Measurements from ENCODE around the gene LUC7L3.

LUC7L3 gene

DNA sequence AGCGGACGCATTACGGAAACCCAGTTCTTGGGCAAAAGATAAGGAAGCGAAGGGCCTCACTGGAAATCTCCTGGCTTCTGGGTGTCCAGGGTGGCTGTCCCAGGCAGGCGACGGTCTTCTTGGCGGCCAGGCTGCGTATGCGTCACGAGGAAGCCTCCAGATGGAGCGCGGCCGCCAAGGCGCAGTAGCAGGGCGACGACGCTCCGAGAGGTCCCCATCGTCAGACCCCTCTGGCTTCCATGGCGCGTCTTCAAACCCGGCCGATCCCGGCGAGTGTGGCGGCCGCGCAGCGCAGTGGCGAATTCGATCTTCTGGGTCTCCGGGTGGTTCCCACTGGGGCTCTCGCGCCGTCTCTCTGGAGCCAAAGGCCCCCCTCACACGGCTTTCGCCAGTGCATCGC, 61.8 kb downstream of the LUC7L3 start:
- Histone ChIP-seq H3K36me3 (no peaks in the 10 kb centered on the region), H3K9me3 (replicated peaks in 1 of 11) (no peaks in the 10 kb centered on the region), H3K4me3 (no peak overlapping the region), H4K20me1 (no peaks in the 10 kb centered on the region), H3K27me3 (no peaks in the 10 kb centered on the region), H3K27ac (no peak overlapping the region), H3K4me1 (no peaks in the 10 kb centered on the region), H3K9ac (no peak overlapping the region), H3K4me2 (no peak overlapping the region)
- no peak for TF ChIP-seq Cebpa-rat (IDR thresholded peaks at IDR 0.05)

DNA sequence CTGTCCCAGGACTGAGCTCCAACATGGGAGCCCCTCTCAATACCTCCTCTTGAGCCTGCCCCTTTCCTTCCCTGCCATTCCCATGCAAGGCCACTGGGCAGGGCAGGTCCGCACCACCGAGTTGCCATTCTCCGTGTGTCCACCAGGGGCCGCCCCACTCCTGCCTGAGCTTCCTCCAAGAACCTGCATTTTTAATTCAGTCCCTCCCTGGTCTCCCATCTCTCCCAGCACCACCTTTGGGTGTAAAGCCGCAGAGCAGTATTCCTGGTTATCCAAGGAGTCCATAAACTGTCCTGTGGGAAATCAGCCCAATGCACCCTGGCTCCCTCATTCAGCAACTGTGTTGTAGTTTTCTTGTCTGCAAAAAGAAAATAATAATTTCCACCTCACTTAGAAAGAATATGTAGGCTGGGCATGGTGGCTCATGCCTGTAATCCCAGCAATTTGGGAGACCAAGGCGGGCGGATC, 63.8 kb downstream of the LUC7L3 start:
- TF ChIP-seq Cebpa-rat (IDR thresholded peaks at IDR 0.05) = no peak
- Histone ChIP-seq H4K20me1 (no peaks in the 10 kb centered on the region), H3K4me3 (no peak overlapping the region), H3K27me3 (no peaks in the 10 kb centered on the region), H3K4me2 (no peak overlapping the region), H3K27ac (no peak overlapping the region), H3K9ac (no peak overlapping the region), H3K36me3 (no peaks in the 10 kb centered on the region), H3K4me1 (peaks cover 0 to 11% (median 3%) of the 10 kb centered on the region in 10 experiments; a peak in 8 of 20 replicates), H3K9me3 (replicated peaks in 1 of 11) (no peaks in the 10 kb centered on the region)

DNA sequence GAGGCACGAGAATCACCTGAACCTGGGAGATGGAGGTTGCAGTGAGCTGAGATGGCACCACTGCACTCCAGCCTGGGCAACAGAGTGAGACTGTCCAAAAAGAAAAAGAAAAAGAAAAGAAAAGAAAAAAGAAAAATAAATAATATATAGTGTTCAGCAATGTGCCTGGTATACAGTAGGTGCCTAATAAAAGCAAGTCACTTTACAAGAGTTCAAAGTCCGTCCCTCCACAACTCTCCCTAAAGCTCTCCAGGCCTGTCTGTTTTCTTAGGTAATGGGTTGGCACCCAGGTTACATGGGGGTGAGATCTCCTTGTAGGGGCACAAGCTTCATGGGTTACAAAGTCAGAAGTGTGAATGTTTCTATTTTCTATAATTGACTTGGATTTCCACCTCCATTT, 64.5 kb downstream of the LUC7L3 start:
- H3K27ac ChIP-seq = no peak overlapping the region
- H3K4me3 ChIP-seq = no peak overlapping the region
- no peaks in the 10 kb centered on the region for H3K36me3 ChIP-seq

DNA sequence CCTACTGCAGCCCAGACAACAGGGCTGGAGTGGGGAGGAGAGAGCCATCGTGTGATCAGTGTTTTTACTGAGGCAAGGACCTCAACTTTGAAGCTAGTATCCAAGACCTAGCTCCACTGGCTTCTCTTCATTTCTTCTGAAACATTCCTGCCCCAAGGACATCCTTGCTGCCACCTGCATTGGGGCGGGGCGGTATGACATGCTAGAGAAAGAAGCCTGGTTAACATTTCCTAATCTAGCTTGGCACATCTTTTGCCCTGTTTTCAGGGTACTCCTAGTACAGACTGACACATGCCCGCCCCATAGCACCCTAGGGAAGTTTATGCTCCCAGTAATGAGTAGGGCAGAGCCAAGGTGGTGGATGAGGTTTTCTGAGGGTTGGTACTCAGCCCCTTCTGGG, 65.7 kb downstream of the LUC7L3 start:
- Histone ChIP-seq H3K27me3 (no peaks in the 10 kb centered on the region), H3K9me3 (replicated peaks in 1 of 11) (no peaks in the 10 kb centered on the region), H4K20me1 (no peaks in the 10 kb centered on the region), H3K4me3 (no peak overlapping the region), H3K27ac (no peak overlapping the region), H3K4me2 (no peak overlapping the region), H3K9ac (no peak overlapping the region), H3K4me1 (peaks cover under 1 to 22% (median 9%) of the 10 kb centered on the region in 10 experiments; a peak in 18 of 20 replicates), H3K36me3 (no peaks in the 10 kb centered on the region)
- TF ChIP-seq Cebpa-rat (IDR thresholded peaks at IDR 0.05) = no peak

More for the DNA sequence above, 64.5 kb downstream of the LUC7L3 start:
- no peaks in the 10 kb centered on the region for H3K9me3 ChIP-seq (replicated peaks in 1 of 11)
- TF ChIP-seq Cebpa-rat (IDR thresholded peaks at IDR 0.05) = no peak
- no peak overlapping the region for H3K9ac ChIP-seq
- H3K4me2 ChIP-seq = no peak overlapping the region
- H4K20me1 ChIP-seq = no peaks in the 10 kb centered on the region
- H3K4me1 ChIP-seq = peaks cover 0 to 11% (median 6%) of the 10 kb centered on the region in 10 experiments; a peak in 8 of 20 replicates
- no peaks in the 10 kb centered on the region for H3K27me3 ChIP-seq

DNA sequence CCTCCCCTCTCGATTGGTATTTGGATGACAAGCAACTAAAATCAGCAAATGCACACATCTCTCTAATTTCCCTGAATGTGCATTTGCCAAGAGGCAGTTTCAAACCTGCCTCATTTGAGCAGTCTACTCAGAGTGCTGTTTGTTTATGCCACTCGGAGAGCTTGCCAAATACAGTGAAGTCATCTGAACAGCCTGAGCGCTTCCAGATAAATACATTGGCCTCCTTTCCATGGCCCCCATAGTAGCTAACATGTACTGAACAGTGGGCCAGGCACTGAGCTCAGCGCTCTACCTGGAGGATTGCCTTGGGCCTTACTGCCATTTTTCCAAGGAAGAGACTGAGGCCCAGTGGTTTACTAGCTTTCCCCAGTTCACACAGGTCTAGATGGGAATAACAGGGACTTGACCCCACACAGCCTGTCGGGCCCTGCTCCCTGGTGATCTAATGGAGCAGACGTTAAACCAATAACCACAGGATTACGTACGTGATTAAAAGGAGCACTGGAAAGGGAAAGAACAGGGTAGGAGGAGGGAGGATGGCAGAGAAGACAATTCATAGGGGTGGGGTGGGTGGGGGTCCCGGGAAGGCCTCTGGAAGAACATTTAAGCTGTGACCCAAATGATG, 66.7 kb downstream of the LUC7L3 start:
- TF ChIP-seq Cebpa-rat (IDR thresholded peaks at IDR 0.05) = no peak
- no peak overlapping the region for H3K27ac ChIP-seq
- no peak overlapping the region for H3K4me3 ChIP-seq
- no peak overlapping the region for H3K9ac ChIP-seq
- no peaks in the 10 kb centered on the region for H3K36me3 ChIP-seq
- H3K4me1 ChIP-seq = peaks cover 8 to 31% (median 17%) of the 10 kb centered on the region in 10 experiments
- H3K9me3 ChIP-seq (replicated peaks in 1 of 11) = no peaks in the 10 kb centered on the region
- H4K20me1 ChIP-seq = no peaks in the 10 kb centered on the region
- H3K4me2 ChIP-seq = no peak overlapping the region
- H3K27me3 ChIP-seq = no peaks in the 10 kb centered on the region

DNA sequence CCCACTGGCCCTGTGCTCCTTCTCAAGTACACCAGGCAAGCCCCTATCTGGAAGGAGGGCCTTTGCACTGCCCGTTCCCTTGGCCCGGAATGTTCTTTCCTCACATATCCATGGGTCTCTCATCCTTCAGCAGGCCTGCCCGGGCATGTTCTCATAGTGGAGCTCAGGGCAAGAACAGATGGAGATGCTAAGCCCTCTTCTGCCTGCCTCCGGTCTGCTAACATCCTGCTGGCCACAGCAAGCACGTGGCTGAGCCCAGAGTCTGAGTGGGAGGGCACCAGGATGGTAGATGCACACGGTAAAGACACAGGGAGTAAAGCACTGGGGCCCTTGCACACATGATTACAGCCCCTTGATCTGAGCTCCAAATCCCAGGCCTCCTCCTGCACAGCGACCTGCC, 67.7 kb downstream of the LUC7L3 start:
- H4K20me1 ChIP-seq = no peaks in the 10 kb centered on the region
- no peak overlapping the region for H3K9ac ChIP-seq
- TF ChIP-seq Cebpa-rat (IDR thresholded peaks at IDR 0.05) = no peak
- no peaks in the 10 kb centered on the region for H3K9me3 ChIP-seq (replicated peaks in 1 of 11)
- no peaks in the 10 kb centered on the region for H3K36me3 ChIP-seq
- H3K27ac ChIP-seq = no peak overlapping the region; a peak in 1 of 22 replicates
- peaks cover 8 to 42% (median 23%) of the 10 kb centered on the region in 10 experiments for H3K4me1 ChIP-seq
- peak overlapping the region in 2 of 11 experiments; percentile 25 to 42; a peak in 1 of 22 replicates for H3K4me2 ChIP-seq
- H3K27me3 ChIP-seq = no peaks in the 10 kb centered on the region
- no peak overlapping the region for H3K4me3 ChIP-seq

DNA sequence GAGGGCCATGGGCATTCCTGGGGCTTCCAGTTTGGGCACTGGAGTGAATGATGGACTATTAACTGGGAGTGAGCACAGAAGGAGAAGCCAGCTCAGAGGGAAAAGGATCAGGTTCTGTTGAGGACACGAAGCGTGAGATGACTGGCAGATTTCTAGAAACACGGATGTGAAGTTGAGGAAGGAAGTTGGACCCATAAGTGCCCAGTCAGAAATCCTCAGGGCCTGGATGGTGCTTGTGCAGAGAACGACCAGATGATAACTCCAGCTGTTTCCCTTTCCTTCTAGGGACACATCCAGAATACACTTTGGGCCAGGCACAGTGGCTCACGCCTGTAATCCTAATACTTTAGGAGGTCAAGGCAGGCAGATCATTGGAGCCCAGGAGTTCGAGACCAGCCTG, 71.2 kb downstream of the LUC7L3 start:
- Histone ChIP-seq H3K4me2 (peak overlapping the region; percentile 37 to 81 (median 67); a peak in 21 of 22 replicates), H3K27ac (peak overlapping the region in 8 of 11 experiments; percentile 2 to 65 (median 52); a peak in 14 of 22 replicates), H3K27me3 (no peaks in the 10 kb centered on the region), H3K9ac (peak overlapping the region in 2 of 11 experiments; percentile 32 to 46; a peak in 3 of 22 replicates), H3K4me3 (no peak overlapping the region), H3K4me1 (peaks cover 8 to 64% (median 38%) of the 10 kb centered on the region in 10 experiments), H4K20me1 (no peaks in the 10 kb centered on the region), H3K36me3 (no peaks in the 10 kb centered on the region), H3K9me3 (replicated peaks in 1 of 11) (no peaks in the 10 kb centered on the region)
- TF ChIP-seq Cebpa-rat (IDR thresholded peaks at IDR 0.05) = no peak

DNA sequence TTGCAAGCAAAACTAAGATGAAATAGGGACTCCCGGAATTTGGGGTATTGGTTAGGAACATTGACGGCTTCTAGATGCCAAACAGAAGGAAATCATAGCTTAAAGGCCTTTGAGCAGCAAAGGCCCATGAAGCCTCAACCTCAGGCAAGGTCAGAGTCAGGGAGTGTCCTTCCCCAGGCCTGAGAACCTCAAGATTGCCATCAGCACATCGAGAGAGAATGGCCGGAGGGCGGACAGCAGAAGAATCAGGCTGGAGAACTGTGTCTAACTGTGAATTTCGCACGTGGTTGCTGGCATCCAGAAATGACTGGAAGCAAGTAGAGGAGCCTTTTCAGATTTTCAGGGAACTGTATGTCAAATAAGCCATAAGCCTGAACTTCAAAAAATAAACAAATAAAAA, 72.7 kb downstream of the LUC7L3 start:
- TF ChIP-seq Cebpa-rat (IDR thresholded peaks at IDR 0.05) = no peak
- no peak overlapping the region for H3K9ac ChIP-seq
- no peaks in the 10 kb centered on the region for H3K36me3 ChIP-seq
- H3K9me3 ChIP-seq (replicated peaks in 1 of 11) = no peaks in the 10 kb centered on the region
- no peak overlapping the region for H3K4me3 ChIP-seq
- peaks cover 8 to 69% (median 40%) of the 10 kb centered on the region in 10 experiments for H3K4me1 ChIP-seq
- peak overlapping the region in 9 of 11 experiments; percentile 44 to 86 (median 58); a peak in 12 of 22 replicates for H3K4me2 ChIP-seq
- H3K27me3 ChIP-seq = no peaks in the 10 kb centered on the region
- H4K20me1 ChIP-seq = no peaks in the 10 kb centered on the region
- H3K27ac ChIP-seq = peak overlapping the region in 7 of 11 experiments; percentile 28 to 68 (median 40); a peak in 11 of 22 replicates

DNA sequence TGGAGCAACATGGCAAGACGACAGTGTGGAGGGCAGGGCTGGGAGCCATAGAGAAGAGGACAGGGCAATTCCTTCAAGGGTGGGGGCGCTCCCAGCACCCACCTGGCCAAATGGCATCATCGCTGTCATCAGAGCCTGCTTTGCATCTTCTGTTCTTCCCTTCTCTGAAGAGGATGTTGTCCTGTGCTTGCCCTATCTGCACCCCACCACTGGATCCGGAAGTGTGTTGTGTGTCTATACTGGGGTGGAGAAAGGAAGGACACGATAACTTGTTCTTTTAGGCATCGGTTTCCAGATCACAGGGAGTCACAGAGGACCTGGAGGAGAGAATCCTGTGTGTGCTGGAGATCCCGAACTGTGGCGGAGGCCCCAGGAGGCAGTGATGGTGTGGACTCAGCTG, 73.6 kb downstream of the LUC7L3 start:
- Histone ChIP-seq H3K36me3 (no peaks in the 10 kb centered on the region), H3K27me3 (no peaks in the 10 kb centered on the region), H3K4me2 (peak overlapping the region; percentile 14 to 86 (median 52); a peak in 19 of 22 replicates), H3K4me3 (0 out of 20 replicates have a peak overlapping the region, but pooled peaks of 1 of the 10 experiments have one; percentile 22), H3K4me1 (peaks cover 8 to 69% (median 41%) of the 10 kb centered on the region in 10 experiments), H3K9me3 (replicated peaks in 1 of 11) (no peaks in the 10 kb centered on the region), H3K27ac (peak overlapping the region in 8 of 11 experiments; percentile 33 to 68 (median 46); a peak in 14 of 22 replicates), H3K9ac (peak overlapping the region in 1 of 11 experiments; percentile 25; a peak in 1 of 22 replicates), H4K20me1 (no peaks in the 10 kb centered on the region)
- TF ChIP-seq Cebpa-rat (IDR thresholded peaks at IDR 0.05) = no peak

All from BLaER1 treated with 17β-estradiol and CSF1 and Interleukin-3, amounts not matched to agents 10 nM and 100 nM (cell line).